ENCODE measurements around the gene SPATA33.

GRCh38 chr16:89618109-89618998, 39.3 kb upstream of the SPATA33 start:
- no peak for TF ChIP-seq EZH2 (IDR thresholded peaks at IDR 0.05; ENCODE audit: borderline replicate concordance, low read depth, low read length, severe bottlenecking)
- TF ChIP-seq, protein P1, sequence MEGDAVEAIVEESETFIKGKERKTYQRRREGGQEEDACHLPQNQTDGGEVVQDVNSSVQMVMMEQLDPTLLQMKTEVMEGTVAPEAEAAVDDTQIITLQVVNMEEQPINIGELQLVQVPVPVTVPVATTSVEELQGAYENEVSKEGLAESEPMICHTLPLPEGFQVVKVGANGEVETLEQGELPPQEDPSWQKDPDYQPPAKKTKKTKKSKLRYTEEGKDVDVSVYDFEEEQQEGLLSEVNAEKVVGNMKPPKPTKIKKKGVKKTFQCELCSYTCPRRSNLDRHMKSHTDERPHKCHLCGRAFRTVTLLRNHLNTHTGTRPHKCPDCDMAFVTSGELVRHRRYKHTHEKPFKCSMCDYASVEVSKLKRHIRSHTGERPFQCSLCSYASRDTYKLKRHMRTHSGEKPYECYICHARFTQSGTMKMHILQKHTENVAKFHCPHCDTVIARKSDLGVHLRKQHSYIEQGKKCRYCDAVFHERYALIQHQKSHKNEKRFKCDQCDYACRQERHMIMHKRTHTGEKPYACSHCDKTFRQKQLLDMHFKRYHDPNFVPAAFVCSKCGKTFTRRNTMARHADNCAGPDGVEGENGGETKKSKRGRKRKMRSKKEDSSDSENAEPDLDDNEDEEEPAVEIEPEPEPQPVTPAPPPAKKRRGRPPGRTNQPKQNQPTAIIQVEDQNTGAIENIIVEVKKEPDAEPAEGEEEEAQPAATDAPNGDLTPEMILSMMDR (IDR thresholded peaks at IDR 0.05; ENCODE audit: borderline replicate concordance, extremely low read depth, low read length, poor library complexity, severe bottlenecking), result no peak

Measured in DND-41 (cell line).